Measurements from ENCODE around the gene FIBIN. TPM values are rescaled to one million over a fixed set of nuclear protein-coding genes. Genes with fewer than 3 reads are reported as not detected.

FIBIN gene
- total and polyA plus RNA-seq, 5 donors from 2014 or later: not detected

DNA sequence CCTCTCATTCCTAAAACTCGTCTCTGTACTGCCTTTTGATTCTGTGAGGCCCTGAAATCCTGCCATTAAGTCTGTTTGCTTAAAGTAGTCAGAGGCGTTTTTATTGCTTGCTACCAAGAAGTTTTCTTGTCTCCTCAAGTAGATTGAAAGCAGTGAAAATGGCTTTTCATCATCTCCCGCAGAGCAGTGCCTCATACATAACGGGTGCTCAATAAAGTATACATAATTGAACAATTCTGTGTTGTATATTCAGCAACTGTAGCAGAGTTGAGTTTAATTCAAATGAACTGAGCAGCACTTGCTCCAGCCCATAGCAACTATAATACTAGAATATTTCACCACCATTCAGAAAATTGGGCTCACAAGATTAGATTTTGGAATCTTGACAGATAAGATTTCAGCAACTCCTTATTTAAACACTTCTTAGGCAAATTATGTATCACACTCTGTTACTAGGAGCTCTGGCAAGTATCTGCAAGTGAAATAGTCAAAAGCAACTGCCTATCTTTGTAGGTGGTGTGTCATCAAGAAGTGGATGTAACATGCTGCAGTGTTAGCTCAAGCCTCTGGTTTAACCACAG is 20.0 kb downstream of the FIBIN start:
- Histone ChIP-seq H3K9me3 (ENCODE audit: control insufficient read depth in 2 of 2, low read length in 2 of 2) (no peaks in the 10 kb centered on the region), H3K4me1 (ENCODE audit: control insufficient read depth, insufficient read depth, low read length, poor library complexity, severe bottlenecking) (no peaks in the 10 kb centered on the region), H3K36me3 (ENCODE audit: control insufficient read depth, insufficient read depth, low read length) (no peaks in the 10 kb centered on the region), H3K27ac (ENCODE audit: insufficient read depth, low read length, poor library complexity, severe bottlenecking) (no peak overlapping the region), H3K4me3 (ENCODE audit: low read depth, low read length) (no peak overlapping the region), H3K27me3 (ENCODE audit: control insufficient read depth, insufficient read depth, low read length) (no peaks in the 10 kb centered on the region)
- peaks cover 0 to 7% (median 2%) of the 10 kb centered on the region in 7 donors for H3K9me3 Mint-ChIP-seq
- DNase-seq (no peak), ATAC-seq (ENCODE audit: low read depth in 2 of 2) (no peak)
- H3K27me3 Mint-ChIP-seq: no peaks in the 10 kb centered on the region
- H3K27ac Mint-ChIP-seq: no peak overlapping the region
- H3K36me3 Mint-ChIP-seq: no peaks in the 10 kb centered on the region
- no peak overlapping the region for H3K4me3 Mint-ChIP-seq
- no peaks in the 10 kb centered on the region for H3K4me1 Mint-ChIP-seq

DNA sequence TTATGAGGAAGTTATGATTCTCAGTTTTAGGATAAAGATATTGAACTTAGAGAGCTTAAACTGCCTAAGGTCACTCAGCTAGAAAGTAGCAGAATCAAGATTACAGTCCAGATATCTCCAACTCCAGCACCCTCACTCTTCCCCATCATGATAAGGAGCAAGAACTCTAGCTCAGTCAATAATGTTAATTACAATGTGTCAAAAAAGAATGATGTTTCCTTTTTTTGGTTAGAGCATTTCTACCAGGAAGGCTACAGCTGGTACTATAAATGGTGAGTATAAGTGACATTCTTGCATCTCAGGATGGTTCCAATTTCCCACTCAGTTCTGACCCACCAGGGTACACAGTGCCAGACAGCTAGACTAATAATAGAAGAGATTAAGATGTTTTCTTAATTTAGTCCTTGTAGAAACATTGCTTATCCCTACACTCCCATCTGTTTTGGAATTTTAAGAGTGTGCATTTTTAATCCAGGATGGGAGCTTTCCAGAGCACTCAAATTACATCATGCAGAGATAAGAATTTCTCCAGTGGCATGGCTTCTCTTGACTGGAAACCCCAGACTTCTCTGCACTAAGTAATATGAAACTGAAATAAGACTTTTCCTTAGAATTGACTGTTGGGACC is 25.1 kb downstream of the FIBIN start:
- Histone ChIP-seq H3K27ac (ENCODE audit: insufficient read depth, low read length, poor library complexity, severe bottlenecking) (no peak overlapping the region), H3K27me3 (ENCODE audit: control insufficient read depth, insufficient read depth, low read length) (no peaks in the 10 kb centered on the region), H3K36me3 (ENCODE audit: control insufficient read depth, insufficient read depth, low read length) (no peaks in the 10 kb centered on the region), H3K4me3 (ENCODE audit: low read depth, low read length) (no peak overlapping the region), H3K9me3 (ENCODE audit: control insufficient read depth in 2 of 2, low read length in 2 of 2) (no peaks in the 10 kb centered on the region), H3K4me1 (ENCODE audit: control insufficient read depth, insufficient read depth, low read length, poor library complexity, severe bottlenecking) (no peaks in the 10 kb centered on the region)
- no peaks in the 10 kb centered on the region for H3K4me1 Mint-ChIP-seq
- H3K4me3 Mint-ChIP-seq: no peak overlapping the region
- no peaks in the 10 kb centered on the region for H3K36me3 Mint-ChIP-seq
- DNase-seq: no peak
- H3K9me3 Mint-ChIP-seq: peaks cover 0 to 7% (median 2%) of the 10 kb centered on the region in 7 donors
- no peak overlapping the region for H3K27ac Mint-ChIP-seq
- no peaks in the 10 kb centered on the region for H3K27me3 Mint-ChIP-seq
- no peak for ATAC-seq (ENCODE audit: low read depth in 2 of 2)

DNA sequence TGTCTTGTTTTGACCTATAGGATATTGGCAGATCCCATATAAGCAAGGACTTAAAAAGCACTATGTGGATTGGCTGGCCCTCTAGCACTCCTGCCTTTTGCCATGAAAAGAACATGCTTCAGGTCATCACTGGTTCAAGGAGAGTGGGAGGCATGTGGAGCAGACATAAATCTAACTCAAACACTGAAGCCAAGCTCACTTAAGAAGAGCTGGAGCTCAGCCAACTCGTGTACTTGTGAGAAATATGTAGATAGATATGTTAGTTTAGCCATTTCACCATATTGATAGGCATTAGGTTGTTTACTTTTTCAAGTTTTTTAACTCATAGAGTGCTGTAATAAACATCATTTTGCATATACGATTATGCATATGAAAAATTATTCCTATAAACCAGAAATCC is 26.8 kb downstream of the FIBIN start:
- no peaks in the 10 kb centered on the region for H3K4me1 ChIP-seq (ENCODE audit: control insufficient read depth, insufficient read depth, low read length, poor library complexity, severe bottlenecking)
- H3K36me3 ChIP-seq (ENCODE audit: control insufficient read depth, insufficient read depth, low read length): no peaks in the 10 kb centered on the region
- ATAC-seq (ENCODE audit: low read depth in 2 of 2) (no peak), DNase-seq (no peak)
- Mint-ChIP-seq H3K4me1 (no peaks in the 10 kb centered on the region), H3K4me3 (no peak overlapping the region), H3K36me3 (no peaks in the 10 kb centered on the region), H3K9me3 (peaks cover 0 to 10% (median 4%) of the 10 kb centered on the region in 7 donors), H3K27me3 (no peaks in the 10 kb centered on the region), H3K27ac (no peak overlapping the region)
- H3K9me3 ChIP-seq (ENCODE audit: control insufficient read depth in 2 of 2, low read length in 2 of 2): no peaks in the 10 kb centered on the region
- H3K27ac ChIP-seq (ENCODE audit: insufficient read depth, low read length, poor library complexity, severe bottlenecking): no peak overlapping the region
- H3K4me3 ChIP-seq (ENCODE audit: low read depth, low read length): no peak overlapping the region
- H3K27me3 ChIP-seq (ENCODE audit: control insufficient read depth, insufficient read depth, low read length): no peaks in the 10 kb centered on the region

DNA sequence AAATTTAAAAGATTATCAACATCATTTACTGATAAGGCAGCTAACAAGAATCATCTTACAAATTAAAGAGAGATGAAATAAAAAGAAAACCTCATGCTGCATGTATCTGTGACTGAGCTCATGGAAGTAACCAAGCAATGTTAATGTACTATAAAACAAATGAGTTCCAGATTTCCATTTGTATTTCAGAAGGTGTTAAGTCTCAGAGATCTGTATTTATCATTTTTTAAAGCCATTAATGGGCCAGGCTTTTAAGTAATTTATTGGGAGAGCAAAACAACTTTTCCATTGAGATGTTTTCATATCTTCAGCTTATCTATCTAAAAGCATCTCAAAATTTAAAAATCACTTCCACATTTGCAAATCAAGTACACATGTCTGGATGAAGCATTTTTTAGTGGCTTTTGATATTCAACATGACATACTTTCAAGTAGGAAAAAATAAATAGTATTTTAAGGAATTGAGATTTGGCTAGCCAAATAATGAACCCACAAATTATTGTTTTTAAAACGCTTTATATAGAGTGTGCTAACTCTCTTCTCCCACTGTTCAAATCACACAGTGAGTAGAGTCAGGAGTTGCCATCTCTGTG is 28.8 kb downstream of the FIBIN start:
- no peak overlapping the region for H3K27ac ChIP-seq (ENCODE audit: insufficient read depth, low read length, poor library complexity, severe bottlenecking)
- Mint-ChIP-seq H3K36me3 (no peaks in the 10 kb centered on the region), H3K9me3 (peaks cover 0 to 13% (median 3%) of the 10 kb centered on the region in 7 donors), H3K4me1 (no peaks in the 10 kb centered on the region), H3K4me3 (no peak overlapping the region), H3K27me3 (no peaks in the 10 kb centered on the region), H3K27ac (no peak overlapping the region)
- no peak for DNase-seq
- ATAC-seq (ENCODE audit: low read depth in 2 of 2): no peak
- H3K27me3 ChIP-seq (ENCODE audit: control insufficient read depth, insufficient read depth, low read length): no peaks in the 10 kb centered on the region
- H3K9me3 ChIP-seq (ENCODE audit: control insufficient read depth in 2 of 2, low read length in 2 of 2): no peaks in the 10 kb centered on the region
- no peak overlapping the region for H3K4me3 ChIP-seq (ENCODE audit: low read depth, low read length)
- no peaks in the 10 kb centered on the region for H3K4me1 ChIP-seq (ENCODE audit: control insufficient read depth, insufficient read depth, low read length, poor library complexity, severe bottlenecking)
- H3K36me3 ChIP-seq (ENCODE audit: control insufficient read depth, insufficient read depth, low read length): no peaks in the 10 kb centered on the region

DNA sequence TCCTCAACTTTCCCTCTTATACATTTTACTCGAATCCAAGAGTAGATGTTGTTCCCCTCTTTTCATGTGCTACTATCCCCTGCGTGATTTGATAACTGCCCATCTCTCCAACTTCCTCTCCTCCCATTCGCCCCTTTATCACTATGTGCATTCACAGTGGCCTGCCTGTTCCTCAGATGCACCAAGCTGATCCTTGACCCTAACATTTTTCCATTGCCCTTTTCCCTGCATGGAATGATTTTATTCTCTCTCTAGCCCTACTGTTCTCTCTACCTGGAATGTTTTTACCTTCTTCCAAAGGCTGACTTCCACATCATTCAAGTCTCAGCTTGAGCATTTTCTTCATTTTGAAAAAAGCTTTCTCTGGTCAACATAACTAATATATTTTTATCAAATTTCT is 31.0 kb downstream of the FIBIN start:
- no peaks in the 10 kb centered on the region for H3K4me1 Mint-ChIP-seq
- Histone ChIP-seq H3K4me1 (ENCODE audit: control insufficient read depth, insufficient read depth, low read length, poor library complexity, severe bottlenecking) (no peaks in the 10 kb centered on the region), H3K27ac (ENCODE audit: insufficient read depth, low read length, poor library complexity, severe bottlenecking) (no peak overlapping the region), H3K36me3 (ENCODE audit: control insufficient read depth, insufficient read depth, low read length) (no peaks in the 10 kb centered on the region), H3K9me3 (ENCODE audit: control insufficient read depth in 2 of 2, low read length in 2 of 2) (no peaks in the 10 kb centered on the region), H3K4me3 (ENCODE audit: low read depth, low read length) (no peak overlapping the region), H3K27me3 (ENCODE audit: control insufficient read depth, insufficient read depth, low read length) (no peaks in the 10 kb centered on the region)
- no peak overlapping the region for H3K4me3 Mint-ChIP-seq
- H3K36me3 Mint-ChIP-seq: no peaks in the 10 kb centered on the region
- ATAC-seq (ENCODE audit: low read depth in 2 of 2) (no peak), DNase-seq (no peak)
- H3K27ac Mint-ChIP-seq: no peak overlapping the region
- no peaks in the 10 kb centered on the region for H3K27me3 Mint-ChIP-seq
- peaks cover 1 to 13% (median 5%) of the 10 kb centered on the region in 7 donors for H3K9me3 Mint-ChIP-seq

DNA sequence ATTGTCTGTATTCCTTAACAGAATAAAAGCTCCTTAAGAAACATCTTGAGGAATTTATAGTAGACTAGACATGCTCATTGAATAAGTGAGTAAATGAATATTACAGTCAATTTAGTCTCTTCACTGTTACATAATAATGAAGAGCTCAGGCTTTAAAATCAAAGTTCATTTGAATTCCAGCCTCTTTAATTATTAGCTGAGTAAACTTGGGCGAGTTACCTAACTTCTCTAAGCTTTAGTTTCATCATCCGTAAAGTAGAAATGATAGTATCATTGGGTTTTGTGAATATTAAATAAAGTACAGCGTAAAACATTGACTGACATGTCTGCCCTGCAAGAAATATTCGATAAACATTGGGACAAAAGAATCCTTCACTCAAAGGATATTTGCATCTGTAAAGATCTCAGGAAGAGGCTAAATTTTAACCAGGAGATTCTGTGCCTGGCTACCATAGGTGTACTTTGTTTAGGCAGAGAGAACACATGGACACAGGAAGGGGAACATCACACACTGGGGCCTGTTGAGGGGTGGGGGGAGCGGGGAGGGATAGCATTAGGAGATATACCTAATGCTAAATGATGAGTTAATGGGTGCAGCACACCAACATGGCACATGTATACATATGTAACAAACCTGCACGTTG is 31.5 kb downstream of the FIBIN start:
- Mint-ChIP-seq H3K27ac (no peak overlapping the region), H3K4me1 (no peaks in the 10 kb centered on the region), H3K9me3 (peaks cover 1 to 13% (median 5%) of the 10 kb centered on the region in 7 donors), H3K4me3 (no peak overlapping the region), H3K27me3 (no peaks in the 10 kb centered on the region), H3K36me3 (no peaks in the 10 kb centered on the region)
- Histone ChIP-seq H3K4me3 (ENCODE audit: low read depth, low read length) (no peak overlapping the region), H3K9me3 (ENCODE audit: control insufficient read depth in 2 of 2, low read length in 2 of 2) (no peaks in the 10 kb centered on the region), H3K4me1 (ENCODE audit: control insufficient read depth, insufficient read depth, low read length, poor library complexity, severe bottlenecking) (no peaks in the 10 kb centered on the region), H3K27me3 (ENCODE audit: control insufficient read depth, insufficient read depth, low read length) (no peaks in the 10 kb centered on the region), H3K36me3 (ENCODE audit: control insufficient read depth, insufficient read depth, low read length) (no peaks in the 10 kb centered on the region), H3K27ac (ENCODE audit: insufficient read depth, low read length, poor library complexity, severe bottlenecking) (no peak overlapping the region)
- ATAC-seq (ENCODE audit: low read depth in 2 of 2) (no peak), DNase-seq (no peak)

DNA sequence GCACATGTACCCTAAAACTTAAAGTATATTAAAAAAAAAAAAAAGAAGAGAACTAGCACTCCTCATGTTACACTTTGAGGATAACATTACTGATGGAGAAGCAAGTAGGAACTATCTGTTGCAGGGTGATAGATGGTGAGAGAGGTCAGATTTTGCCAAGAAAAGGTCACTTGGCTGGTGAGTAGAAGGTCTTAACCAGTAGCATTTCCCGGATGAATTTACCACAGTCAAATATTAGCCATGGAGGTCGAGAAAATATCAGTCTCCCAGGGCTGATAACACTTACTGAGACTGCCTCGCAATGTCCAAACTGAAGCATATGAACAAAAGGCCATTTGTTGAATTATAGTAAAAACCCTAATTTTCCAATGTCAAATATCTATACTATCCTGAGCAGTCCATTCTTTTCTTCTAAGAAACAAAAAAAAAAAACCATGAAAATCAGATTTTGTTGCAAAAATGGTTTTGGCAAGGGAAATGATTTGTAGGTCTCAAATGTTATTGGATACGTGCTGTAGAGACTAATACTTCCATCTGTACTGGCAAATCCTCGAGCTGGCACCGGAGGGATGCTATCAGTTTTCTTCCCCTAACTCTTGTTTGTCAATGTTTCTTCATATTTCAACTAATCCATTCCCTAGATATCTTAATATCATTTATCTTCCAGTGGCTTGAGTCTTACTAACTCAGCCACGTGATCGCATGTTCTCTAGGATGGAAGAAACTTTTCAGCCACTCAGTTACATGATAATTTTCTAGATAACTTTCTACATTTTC is 32.2 kb downstream of the FIBIN start:
- H3K27ac Mint-ChIP-seq: no peak overlapping the region
- Histone ChIP-seq H3K27ac (ENCODE audit: insufficient read depth, low read length, poor library complexity, severe bottlenecking) (no peak overlapping the region), H3K9me3 (ENCODE audit: control insufficient read depth in 2 of 2, low read length in 2 of 2) (no peaks in the 10 kb centered on the region), H3K36me3 (ENCODE audit: control insufficient read depth, insufficient read depth, low read length) (no peaks in the 10 kb centered on the region), H3K4me3 (ENCODE audit: low read depth, low read length) (no peak overlapping the region), H3K27me3 (ENCODE audit: control insufficient read depth, insufficient read depth, low read length) (no peaks in the 10 kb centered on the region), H3K4me1 (ENCODE audit: control insufficient read depth, insufficient read depth, low read length, poor library complexity, severe bottlenecking) (no peaks in the 10 kb centered on the region)
- no peaks in the 10 kb centered on the region for H3K36me3 Mint-ChIP-seq
- H3K27me3 Mint-ChIP-seq: no peaks in the 10 kb centered on the region
- ATAC-seq (ENCODE audit: low read depth in 2 of 2): no peak
- peaks cover 1 to 13% (median 5%) of the 10 kb centered on the region in 7 donors for H3K9me3 Mint-ChIP-seq
- H3K4me1 Mint-ChIP-seq: no peaks in the 10 kb centered on the region
- no peak overlapping the region for H3K4me3 Mint-ChIP-seq
- DNase-seq: no peak

Data from CD4-positive, CD25-positive, alpha-beta regulatory T cell (primary cell).